C1 segment of cervical spinal cord (tissue), 14 donors: Measurements from ENCODE around the gene DDX18.
A peak's percentile ranks its signal among the peaks of the same experiment; 100 is the strongest.
"Not testable (repeated sequence)": the region's sequence is repeated elsewhere in the genome, so short reads cannot be mapped to it uniquely, and the experiment has no call there.

ENCODE experiments used
- DNase-seq, 14 donors: peaks; one replicate each; lab custom pipeline; 2025; lab: John Stamatoyannopoulos, UW

The DDX18 gene

GRCh38 chr2:117814417-117815264 is at the start of gene DDX18:
DDX18 (plus strand) TSS chr2:117814691; CDS start chr2:117814778, 87 bp downstream.
- peak; percentile 81 to 98 (median 95) for DNase-seq

GRCh38 chr2:117770730-117771129 is 43.8 kb upstream of the DDX18 start:
- DNase-seq: no peak

- no peak for DNase-seq
Measured at GRCh38 chr2:117771969-117772630, 42.4 kb upstream of the DDX18 start.

- DNase-seq: no peak
Measured at GRCh38 chr2:117774716-117775115, 39.8 kb upstream of the DDX18 start.

GRCh38 chr2:117775703-117776219 is 38.7 kb upstream of the DDX18 start:
- no peak for DNase-seq

GRCh38 chr2:117776888-117777287 is 37.6 kb upstream of the DDX18 start:
- no peak for DNase-seq

GRCh38 chr2:117785740-117786139 is 28.8 kb upstream of the DDX18 start:
- peak in 1 of 14 donors; percentile 2 for DNase-seq

- DNase-seq: no peak
Measured at GRCh38 chr2:117786520-117786919, 28.0 kb upstream of the DDX18 start.

GRCh38 chr2:117789505-117789904 is 25.0 kb upstream of the DDX18 start:
- no peak for DNase-seq

GRCh38 chr2:117794668-117795067 is 19.8 kb upstream of the DDX18 start:
- DNase-seq: no peak

GRCh38 chr2:117801826-117802225 is 12.7 kb upstream of the DDX18 start:
- no peak for DNase-seq

GRCh38 chr2:117803644-117804325 is 10.7 kb upstream of the DDX18 start:
- not testable (repeated sequence) for DNase-seq

GRCh38 chr2:117812443-117812842 is 2.0 kb upstream of the DDX18 start:
- DNase-seq: no peak

GRCh38 chr2:117815946-117816345 is 1.5 kb downstream of the DDX18 start:
- DNase-seq: no peak

- DNase-seq: no peak
Measured at GRCh38 chr2:117818921-117819320, 4.4 kb downstream of the DDX18 start.

GRCh38 chr2:117820444-117820843 is 6.0 kb downstream of the DDX18 start:
- no peak for DNase-seq

- no peak for DNase-seq
Measured at GRCh38 chr2:117825437-117825836, 10.9 kb downstream of the DDX18 start.

GRCh38 chr2:117827464-117827863 is 13.0 kb downstream of the DDX18 start:
- DNase-seq: not testable (repeated sequence)

GRCh38 chr2:117828870-117829269 is 14.4 kb downstream of the DDX18 start:
- DNase-seq: no peak

- DNase-seq: no peak
Measured at GRCh38 chr2:117832332-117832731, 17.8 kb downstream of the DDX18 start.

- no peak for DNase-seq
Measured at GRCh38 chr2:117832905-117833613, 18.6 kb downstream of the DDX18 start.
